ENCODE data around the gene ANKRD16. TPM values are rescaled to one million over a fixed set of nuclear protein-coding genes. Genes with fewer than 3 reads are reported as not detected.

ANKRD16 gene
- total RNA-seq, 1 donor from 2014 or later, result 9.2 TPM

- DNase-seq (no peak), ATAC-seq (ENCODE audit: low read depth) (no peak)
- peaks cover 61% of the 10 kb centered on the region for H3K4me1 Mint-ChIP-seq
- H3K9me3 Mint-ChIP-seq, result no peaks in the 10 kb centered on the region
- CTCF ChIA-PET, result interaction anchor here (1.5 kb wide), 1 partner anchor 81 kb away, joined by 3 read pairs; the partner anchor contains the start of gene GDI2
- peak overlapping the region; percentile 90 for H3K27ac Mint-ChIP-seq
- TF ChIP-seq CTCF (IDR thresholded peaks at IDR 0.05), result no peak
- H3K36me3 Mint-ChIP-seq (ENCODE audit: low read depth), result peaks cover 48% of the 10 kb centered on the region
- no peaks in the 10 kb centered on the region for H3K27me3 Mint-ChIP-seq
- POLR2A ChIA-PET, result no interaction called here
- intact Hi-C loops (cut with micrococcal nuclease), result no loop called here
- peak overlapping the region; percentile 73 for H3K4me3 Mint-ChIP-seq
Observed at GRCh38 chr10:5895365-5895764, 5.7 kb upstream of the ANKRD16 start.

- CTCF ChIA-PET, result no interaction called here
- Mint-ChIP-seq H3K4me3 (no peak overlapping the region), H3K4me1 (peaks cover 62% of the 10 kb centered on the region), H3K9me3 (no peaks in the 10 kb centered on the region), H3K27ac (peak overlapping the region; percentile 61), H3K36me3 (ENCODE audit: low read depth) (peaks cover 48% of the 10 kb centered on the region), H3K27me3 (no peaks in the 10 kb centered on the region)
- no peak for DNase-seq
- ATAC-seq (ENCODE audit: low read depth), result no peak
- TF ChIP-seq CTCF (IDR thresholded peaks at IDR 0.05), result no peak
- intact Hi-C loops (cut with micrococcal nuclease), result no loop called here
- POLR2A ChIA-PET, result no interaction called here
Observed at GRCh38 chr10:5894873-5895272, 5.2 kb upstream of the ANKRD16 start.

GRCh38 chr10:5894403-5894802 lies 4.7 kb upstream of the ANKRD16 start:
- ChIA-PET POLR2A (interaction anchor here (0.5 kb wide), 1 partner anchor 123 kb away, joined by 4 read pairs; no protein-coding TSS in a partner anchor), CTCF (no interaction called here)
- Mint-ChIP-seq H3K36me3 (ENCODE audit: low read depth) (peaks cover 46% of the 10 kb centered on the region), H3K4me1 (peaks cover 62% of the 10 kb centered on the region), H3K4me3 (no peak overlapping the region), H3K27ac (peak overlapping the region; percentile 51), H3K27me3 (no peaks in the 10 kb centered on the region), H3K9me3 (no peaks in the 10 kb centered on the region)
- TF ChIP-seq CTCF (IDR thresholded peaks at IDR 0.05), result no peak
- intact Hi-C loops (cut with micrococcal nuclease), result no loop called here
- DNase-seq (no peak), ATAC-seq (ENCODE audit: low read depth) (no peak)

GRCh38 chr10:5893321-5893720 lies 3.6 kb upstream of the ANKRD16 start:
- H3K9me3 Mint-ChIP-seq, result no peaks in the 10 kb centered on the region
- H3K36me3 Mint-ChIP-seq (ENCODE audit: low read depth), result peaks cover 42% of the 10 kb centered on the region
- ChIA-PET CTCF (no interaction called here), POLR2A (interaction anchor here (0.9 kb wide), 1 partner anchor 79 kb away, joined by 3 read pairs; no protein-coding TSS in a partner anchor)
- DNase-seq (no peak), ATAC-seq (ENCODE audit: low read depth) (no peak)
- intact Hi-C loops (cut with micrococcal nuclease), result no loop called here
- H3K4me3 Mint-ChIP-seq, result no peak overlapping the region
- no peaks in the 10 kb centered on the region for H3K27me3 Mint-ChIP-seq
- H3K4me1 Mint-ChIP-seq, result peaks cover 65% of the 10 kb centered on the region
- TF ChIP-seq CTCF (IDR thresholded peaks at IDR 0.05), result no peak
- peak overlapping the region; percentile 2 for H3K27ac Mint-ChIP-seq

- Mint-ChIP-seq H3K9me3 (no peaks in the 10 kb centered on the region), H3K27ac (no peak overlapping the region), H3K27me3 (no peaks in the 10 kb centered on the region), H3K4me1 (peaks cover 71% of the 10 kb centered on the region), H3K36me3 (ENCODE audit: low read depth) (peaks cover 37% of the 10 kb centered on the region), H3K4me3 (peak overlapping the region; percentile 33)
- DNase-seq (no peak), ATAC-seq (ENCODE audit: low read depth) (no peak)
- ChIA-PET CTCF (no interaction called here), POLR2A (interaction anchor here (7.1 kb wide), 1 partner anchor 82 kb away, joined by 173 read pairs; the partner anchor contains the start of gene GDI2)
- no peak for TF ChIP-seq CTCF (IDR thresholded peaks at IDR 0.05)
- intact Hi-C loops (cut with micrococcal nuclease), result no loop called here
Observed at GRCh38 chr10:5892007-5892406, 2.3 kb upstream of the ANKRD16 start.

All from activated B cell treated with CpG ODN at 0.5 μM for 24 hours (primary cell).